NCI-H1105 treated with DMSO at 0.1 percent for 48 hours (cell line): ENCODE measurements around the gene ONECUT1.

Experiments
- DNase-seq: peaks from one replicate; lab custom pipeline; 2025; lab: John Stamatoyannopoulos, UW

The ONECUT1 gene

DNA sequence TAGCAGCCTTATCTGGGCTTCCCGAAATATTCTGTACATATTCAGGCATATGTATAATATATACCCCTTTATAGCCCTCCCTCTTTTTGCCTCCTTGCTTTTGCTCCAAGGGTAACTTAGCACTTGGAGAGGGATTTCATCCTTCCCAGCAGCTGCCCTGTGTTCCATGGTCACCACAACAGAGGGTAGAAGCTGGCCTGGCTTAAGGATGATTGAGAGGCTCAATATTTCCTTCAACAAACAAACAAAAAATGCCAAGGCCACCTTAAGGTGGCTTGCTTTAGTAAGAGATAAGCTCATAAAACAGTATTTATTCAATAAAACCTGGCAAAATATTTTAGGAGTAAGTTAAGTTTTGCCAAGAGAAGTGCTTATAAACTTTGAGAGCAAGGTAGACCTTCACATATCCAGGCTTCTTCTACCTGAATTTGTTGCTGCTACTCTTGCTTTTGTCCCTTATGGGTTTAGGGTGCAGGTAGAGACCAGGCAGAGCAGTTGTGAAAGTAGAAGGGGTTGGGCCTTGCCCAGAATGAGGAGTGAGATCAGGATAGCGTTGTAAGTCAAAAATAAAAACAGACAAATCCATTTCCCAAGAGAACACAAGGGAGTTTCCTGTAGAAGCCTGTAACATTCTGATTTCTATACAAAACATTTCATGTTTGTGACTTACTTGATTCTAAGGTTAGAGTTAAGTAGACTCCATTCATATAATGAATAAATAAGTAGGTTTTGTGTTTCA is 58.2 kb downstream of the ONECUT1 start:
- no peak for DNase-seq

DNA sequence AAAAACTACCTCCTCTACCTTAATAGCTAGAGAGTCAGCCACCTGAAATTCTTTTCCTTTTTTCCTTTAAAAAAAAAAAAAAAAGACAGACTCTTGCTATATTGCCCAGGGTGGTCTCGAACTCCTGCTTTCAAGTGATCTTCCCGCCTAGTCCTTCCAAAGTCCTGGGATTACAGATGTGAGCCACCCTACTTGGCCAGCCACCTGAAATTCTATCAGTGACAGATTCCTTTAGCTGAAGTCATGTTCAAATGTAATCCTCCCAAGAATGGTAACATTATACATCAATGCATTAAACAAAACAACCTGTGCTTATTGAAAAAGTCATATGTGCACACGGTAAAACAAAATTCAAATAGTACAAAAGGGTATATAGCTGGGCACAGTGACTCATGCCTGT is 59.1 kb downstream of the ONECUT1 start:
- no peak for DNase-seq

DNA sequence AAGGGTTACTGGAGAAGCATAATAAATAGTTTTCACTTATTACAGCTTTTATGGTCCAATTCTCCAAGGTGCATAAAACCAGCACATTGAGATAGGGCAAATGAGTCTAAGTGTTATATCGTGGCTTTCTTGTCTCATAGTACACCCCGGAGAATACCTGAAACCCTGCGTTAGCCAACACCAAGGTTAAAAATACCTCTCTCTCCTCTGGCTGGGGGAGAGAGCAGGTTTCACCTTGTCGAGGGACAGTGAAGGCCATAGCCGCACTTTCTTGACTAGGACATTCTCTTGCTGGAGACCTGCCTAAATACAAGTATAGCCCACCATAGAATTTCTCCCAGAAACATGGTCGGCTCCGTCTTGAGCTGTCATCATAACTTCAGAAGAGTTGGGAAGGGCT is 59.5 kb downstream of the ONECUT1 start:
- no peak for DNase-seq

DNA sequence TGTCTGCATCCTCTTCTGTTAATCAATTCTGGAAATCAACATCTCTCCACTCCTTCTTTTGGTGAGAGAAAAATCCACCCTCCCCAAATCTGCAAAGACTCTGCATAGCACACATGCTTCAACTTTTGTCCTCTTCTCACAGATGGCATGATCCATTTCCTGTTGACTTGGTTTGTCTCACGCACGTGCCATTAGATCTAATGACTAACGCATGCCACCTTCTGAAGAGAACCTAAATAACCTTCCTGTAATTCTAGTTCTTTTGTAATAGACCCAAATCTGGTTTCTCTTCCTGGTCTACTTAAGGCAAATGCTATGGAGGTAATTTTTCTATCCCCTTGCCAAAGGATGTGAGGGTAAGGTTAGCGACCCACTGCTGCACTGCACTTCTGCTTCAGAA is 60.0 kb downstream of the ONECUT1 start:
- DNase-seq, result no peak

DNA sequence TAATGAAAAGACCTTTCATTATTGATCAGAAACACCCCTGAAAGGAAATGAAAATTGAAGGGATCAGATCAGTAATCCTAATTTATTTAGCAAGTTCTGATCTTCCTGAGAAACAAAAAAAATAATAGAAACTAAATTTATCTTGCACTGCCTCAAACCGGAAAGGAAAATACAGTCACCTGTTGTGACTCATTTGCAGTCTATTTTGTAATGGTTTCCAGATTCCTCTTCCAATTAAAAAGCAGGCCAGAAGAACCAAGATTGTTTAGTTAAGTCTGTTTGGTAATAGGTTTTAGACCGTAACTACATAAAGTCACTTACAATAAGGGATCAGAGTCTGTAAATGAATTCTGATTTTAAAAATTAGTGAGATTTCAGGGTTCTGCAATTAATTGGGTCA is 61.2 kb downstream of the ONECUT1 start:
- DNase-seq, result no peak

DNA sequence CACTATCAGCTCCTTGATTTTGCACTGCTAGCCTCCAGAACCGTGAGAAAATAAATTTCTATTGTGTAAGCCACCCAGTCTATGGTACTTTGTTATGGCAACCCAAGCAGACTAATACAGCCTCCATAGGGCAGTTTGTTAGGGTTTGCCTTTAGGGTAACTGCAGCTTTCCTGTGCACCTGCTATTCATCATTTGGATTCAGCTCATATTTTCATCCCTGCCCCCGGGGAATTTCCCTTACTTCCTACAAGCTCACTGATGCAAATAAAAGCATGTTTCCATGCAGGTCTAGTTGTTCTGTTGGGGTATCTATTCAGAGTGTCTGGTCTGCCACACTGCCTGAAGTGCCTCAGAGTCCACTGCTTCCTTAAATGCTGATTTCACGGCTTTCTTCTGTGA is 62.3 kb downstream of the ONECUT1 start:
- no peak for DNase-seq

DNA sequence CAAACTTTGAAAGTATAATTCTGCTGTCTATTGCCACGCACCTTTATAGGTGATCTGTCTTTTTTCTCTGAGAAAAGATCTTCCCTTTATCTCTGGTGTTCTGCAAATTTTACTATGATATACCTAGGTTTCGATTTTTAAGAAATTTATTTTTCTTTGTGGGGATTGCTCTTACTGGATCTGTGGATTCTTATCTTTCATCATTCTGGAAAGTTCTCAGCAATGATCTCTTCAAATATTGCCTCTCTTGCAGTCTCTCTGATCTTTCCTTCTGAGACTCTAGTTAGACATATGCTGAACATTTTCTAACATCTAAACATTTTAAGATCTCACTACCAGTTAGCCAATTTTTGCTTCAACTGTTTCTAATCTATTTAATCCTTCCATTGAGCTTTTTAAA is 63.9 kb downstream of the ONECUT1 start:
- no peak for DNase-seq

DNA sequence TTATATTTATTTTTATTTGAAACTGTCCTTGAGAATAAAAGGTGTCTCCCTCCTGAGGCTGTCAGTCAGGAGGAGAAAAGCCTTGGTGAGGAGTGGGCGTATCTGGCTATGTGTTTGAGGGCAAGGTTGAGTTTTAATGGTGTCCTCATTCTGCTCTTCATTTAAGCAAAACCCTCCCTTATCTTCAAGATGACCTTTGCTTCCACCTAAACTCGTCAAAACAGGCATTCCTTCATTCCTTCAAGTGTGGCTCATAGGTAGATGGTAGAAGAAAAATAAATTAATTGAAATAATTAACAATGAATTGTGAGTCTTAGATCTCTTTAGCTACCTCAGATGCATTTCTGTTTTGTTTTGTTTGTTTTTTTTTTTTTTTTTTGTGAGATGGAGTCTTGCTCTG is 71.6 kb downstream of the ONECUT1 start:
- no peak for DNase-seq

DNA sequence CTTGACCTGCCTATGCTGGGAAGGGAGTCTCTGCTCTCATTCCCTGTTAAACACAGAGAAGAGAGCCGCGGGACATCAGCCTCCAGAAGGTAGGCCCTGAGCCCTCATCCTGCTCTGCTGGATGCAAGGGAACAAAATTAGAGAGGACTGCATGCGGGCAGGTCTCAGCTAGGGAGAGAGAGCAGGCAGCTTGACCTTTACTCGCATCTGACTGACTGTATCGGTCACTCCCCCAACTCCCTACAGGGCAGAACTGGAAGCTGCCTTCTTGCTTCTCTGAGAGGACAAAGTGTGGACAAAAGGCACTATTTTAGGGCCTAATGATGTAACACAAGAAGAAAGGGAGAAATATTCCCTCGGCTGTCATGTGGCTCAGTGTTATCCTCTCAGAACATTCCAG is 72.2 kb downstream of the ONECUT1 start:
- no peak for DNase-seq

DNA sequence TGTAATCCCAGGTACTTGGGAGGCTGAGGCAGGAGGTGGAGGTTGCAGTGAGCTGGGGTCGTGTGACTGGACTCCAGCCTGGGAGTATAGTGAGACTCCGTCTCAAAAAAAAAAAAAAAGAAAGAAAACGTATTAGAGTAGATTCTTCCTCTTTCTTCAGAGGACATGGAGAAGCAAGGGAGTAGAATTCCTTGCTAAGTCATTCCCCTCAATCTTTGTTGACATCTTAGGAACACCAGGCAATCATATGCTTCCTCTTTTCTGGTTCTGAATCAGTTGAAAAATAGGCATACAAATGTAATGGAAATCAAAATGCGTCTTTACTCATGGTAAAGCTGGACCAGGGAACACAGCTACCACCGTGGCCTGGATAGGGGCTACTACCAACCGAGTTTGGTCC is 72.7 kb downstream of the ONECUT1 start:
- DNase-seq, result no peak

DNA sequence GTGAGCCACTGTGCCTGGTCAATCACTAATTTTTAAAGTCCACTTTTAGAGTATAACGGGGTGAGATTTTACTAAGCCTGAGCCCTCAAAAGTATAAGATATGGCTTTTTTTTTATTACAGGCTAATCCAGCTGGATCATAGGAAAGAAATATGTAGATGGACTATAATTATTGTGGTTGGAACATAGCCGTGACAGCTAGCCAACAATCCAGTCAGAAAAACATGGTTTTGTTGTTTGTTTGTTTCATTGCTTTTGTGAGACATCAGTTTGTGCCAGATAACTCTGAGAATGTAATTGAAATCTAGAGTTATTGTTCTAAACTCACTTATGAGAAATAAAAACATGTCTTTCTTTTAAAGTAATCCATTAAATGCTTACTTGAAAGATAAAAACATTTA is 73.6 kb downstream of the ONECUT1 start:
- no peak for DNase-seq

DNA sequence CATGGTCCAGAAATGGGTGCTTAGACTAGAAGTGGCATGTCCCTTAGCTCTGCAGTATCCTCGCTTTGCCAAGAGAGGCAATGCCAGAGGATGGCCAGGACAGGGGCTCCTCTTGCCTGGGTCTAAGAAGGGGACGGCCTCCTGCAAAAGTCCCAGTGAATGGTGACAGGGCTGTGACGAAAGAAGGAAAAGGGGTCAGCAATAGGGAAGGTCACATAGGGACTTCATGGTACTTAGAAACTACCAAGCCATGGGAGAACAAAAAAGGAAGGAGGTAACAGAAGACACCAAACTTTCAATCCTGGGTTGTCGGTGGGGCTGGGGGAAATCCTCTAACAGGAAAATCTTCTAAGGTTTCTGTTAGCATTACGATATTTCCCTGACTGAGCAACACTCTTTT is 74.7 kb downstream of the ONECUT1 start:
- DNase-seq, result no peak

DNA sequence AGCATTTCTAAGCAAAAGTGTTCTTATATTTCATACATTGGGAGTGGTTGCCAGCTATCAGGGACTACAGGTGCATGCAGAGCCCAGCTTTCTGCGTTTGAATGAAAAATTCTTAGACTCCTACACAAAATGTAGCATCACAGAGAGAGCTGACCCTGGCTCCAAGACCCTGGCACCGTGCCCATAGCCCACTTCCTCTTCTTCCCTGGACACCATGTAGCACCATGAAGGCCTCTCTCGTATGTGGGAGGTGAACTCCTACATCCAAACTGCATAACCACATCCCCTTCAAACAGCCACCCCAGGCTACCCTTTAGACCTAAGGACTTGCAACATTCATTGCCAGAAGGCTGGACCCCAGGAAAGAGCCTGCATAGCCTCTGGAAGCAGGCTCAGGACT is 75.2 kb downstream of the ONECUT1 start:
- no peak for DNase-seq

DNA sequence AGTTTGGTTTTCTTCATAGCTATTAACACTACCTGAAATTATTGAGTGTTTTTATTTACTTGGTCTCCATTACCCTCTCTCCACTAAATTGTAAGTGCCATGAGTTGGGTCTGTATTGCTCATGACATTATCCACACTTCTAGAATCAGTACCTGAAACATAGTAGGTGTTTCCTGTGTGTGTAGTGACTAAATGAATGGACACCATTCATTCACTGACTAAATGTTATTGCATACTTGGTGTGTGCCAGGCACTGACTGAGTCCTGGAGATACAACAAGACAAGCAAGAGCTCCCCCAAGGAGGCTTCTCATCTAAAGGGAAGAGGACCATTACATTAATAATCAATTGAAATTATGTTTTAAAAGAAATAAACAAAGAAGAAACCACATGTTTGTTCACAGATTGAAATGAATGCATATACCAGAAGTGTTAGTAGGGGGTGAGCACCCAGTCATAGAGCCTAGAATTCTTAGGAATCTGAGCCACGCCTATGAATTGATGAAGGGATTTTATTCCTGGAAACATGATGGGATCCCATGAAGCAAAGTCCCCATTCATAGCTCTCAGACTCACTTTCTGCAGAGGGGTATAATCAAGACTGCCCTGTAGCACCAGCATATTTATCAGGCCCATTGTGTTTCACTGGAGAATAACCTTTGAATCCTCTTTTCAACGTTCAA is 79.3 kb downstream of the ONECUT1 start:
- DNase-seq, result no peak

DNA sequence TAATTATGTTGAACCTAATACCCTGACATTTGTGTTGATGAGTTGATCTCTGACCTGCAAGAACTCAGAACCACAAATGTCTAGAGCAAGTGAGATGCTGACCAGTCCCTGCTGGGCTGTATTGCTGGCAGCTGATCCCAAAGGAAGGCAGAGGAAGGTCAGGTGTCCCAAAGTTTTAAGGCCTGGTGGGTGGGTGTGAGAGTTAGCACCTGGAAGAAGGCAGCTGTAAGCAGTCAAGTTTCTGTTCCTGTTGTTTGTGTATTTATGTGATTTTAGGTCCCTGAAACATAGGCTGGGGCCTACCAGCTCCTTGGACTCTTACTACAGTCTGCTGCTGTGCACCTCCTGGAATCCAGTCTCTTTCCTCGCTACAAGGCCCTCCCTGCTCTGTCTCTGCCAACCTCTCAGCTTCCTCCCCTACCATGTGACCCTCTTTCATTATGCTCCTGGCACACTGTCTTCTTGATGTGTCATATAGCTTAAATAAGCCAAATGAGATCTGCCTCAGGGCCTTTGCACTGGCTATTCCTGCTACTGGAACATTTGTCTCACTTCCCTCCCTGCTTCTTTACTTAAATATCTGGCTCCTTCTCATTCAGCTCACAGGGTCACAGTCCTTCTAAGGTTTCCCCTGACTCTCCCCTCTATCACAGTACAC is 80.0 kb downstream of the ONECUT1 start:
- DNase-seq, result no peak

DNA sequence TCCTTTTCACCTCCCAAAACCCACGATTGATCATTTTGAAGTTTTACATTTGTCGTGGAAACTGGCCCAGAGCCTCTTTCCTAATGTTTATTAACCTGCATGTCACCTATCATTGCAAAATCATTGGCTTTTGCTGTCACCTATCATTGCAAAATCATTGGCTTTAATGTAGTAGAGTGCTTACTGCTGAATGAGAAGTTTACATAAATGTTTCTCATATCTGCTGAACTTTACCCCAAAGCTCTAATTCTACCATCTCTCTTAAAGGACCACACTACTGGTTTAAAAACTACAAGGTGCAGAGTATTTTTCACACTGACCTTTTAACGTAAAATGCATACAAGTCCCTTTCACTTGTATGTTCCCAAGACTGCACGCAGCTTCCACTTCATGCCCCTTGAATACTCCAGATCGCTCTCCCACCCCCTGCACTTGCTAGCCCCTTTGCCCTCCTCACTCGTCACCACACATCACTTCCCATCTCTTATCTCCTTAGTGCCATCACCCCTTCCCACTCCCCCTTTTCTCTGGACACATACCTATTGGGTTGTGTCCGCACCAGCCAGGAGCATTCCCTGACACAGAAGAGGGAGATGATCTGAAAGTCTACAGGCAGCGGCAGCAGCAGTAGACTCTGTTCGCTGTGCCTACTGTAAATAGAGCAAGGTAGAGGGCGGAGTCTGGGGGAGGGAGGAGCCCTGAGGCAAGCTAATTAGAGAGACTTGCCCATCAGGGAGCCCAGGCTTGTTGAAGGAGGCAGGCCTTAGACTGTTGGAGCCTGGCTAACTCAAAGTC is 80.8 kb downstream of the ONECUT1 start:
- no peak for DNase-seq
